Endometrial microvascular endothelial cells (primary cell): ENCODE results near the gene PLIN5. TPM values are rescaled to one million over a fixed set of nuclear protein-coding genes. Genes with fewer than 3 reads are reported as not detected.
"Not testable (repeated sequence)": the region's sequence is repeated elsewhere in the genome, so short reads cannot be mapped to it uniquely, and the experiment has no call there.

Source experiments
- in situ Hi-C: cut with HindIII; loops from 2 replicates; pipeline ENCODE4 v1.10.0; 2017; ENCODE audit warnings: low sequenced_read_pairs, low pct_unique_long_range_greater_than_20kb; ENCODE audit errors: inconsistent ontology term
- total RNA-seq: library from RNA; depleted of rRNA; stranded (reverse); fragments of >200 nt; gene quantifications from one replicate; pipeline ENCODE4 v1.2.3, GENCODE V29; 2015; ENCODE audit errors: inconsistent ontology term

Gene PLIN5
- total RNA-seq, 1 donor from 2014 or later, result not detected

- in situ Hi-C loops, result no loop called here
These were observed 35.4 kb upstream of the PLIN5 start for GRCh38 chr19:4570402-4570801.

GRCh38 chr19:4568886-4569285, 33.9 kb upstream of the PLIN5 start:
- in situ Hi-C loops, result no loop called here

GRCh38 chr19:4567584-4568071, 32.6 kb upstream of the PLIN5 start:
- in situ Hi-C loops, result no loop called here

- in situ Hi-C loops, result no loop called here
These were observed 31.5 kb upstream of the PLIN5 start for GRCh38 chr19:4566402-4567051.

GRCh38 chr19:4563562-4563961, 28.5 kb upstream of the PLIN5 start:
- in situ Hi-C loops, result not testable (repeated sequence)

- in situ Hi-C loops, result not testable (repeated sequence)
These were observed 27.1 kb upstream of the PLIN5 start for GRCh38 chr19:4562085-4562484.

- in situ Hi-C loops, result no loop called here
These were observed 24.5 kb upstream of the PLIN5 start, which contains the start of gene SEMA6B for GRCh38 chr19:4559569-4559968. Gene SEMA6B (minus strand): TSS chr19:4559684. CDS start chr19:4558457, 1,227 bp downstream.

GRCh38 chr19:4557971-4558941, 23.2 kb upstream of the PLIN5 start:
- in situ Hi-C loops, result no loop called here

- in situ Hi-C loops, result no loop called here
These were observed 22.3 kb upstream of the PLIN5 start for GRCh38 chr19:4557144-4557970.

GRCh38 chr19:4556597-4557127, 21.6 kb upstream of the PLIN5 start:
- in situ Hi-C loops, result no loop called here

- in situ Hi-C loops, result no loop called here
These were observed 20.9 kb upstream of the PLIN5 start for GRCh38 chr19:4555657-4556561.

- in situ Hi-C loops, result no loop called here
These were observed 19.7 kb upstream of the PLIN5 start for GRCh38 chr19:4554717-4555116.

GRCh38 chr19:4553775-4554174, 18.8 kb upstream of the PLIN5 start:
- in situ Hi-C loops, result no loop called here

- in situ Hi-C loops, result no loop called here
These were observed 18.2 kb upstream of the PLIN5 start for GRCh38 chr19:4553092-4553695.

GRCh38 chr19:4552525-4552819, 17.4 kb upstream of the PLIN5 start:
- in situ Hi-C loops, result no loop called here

GRCh38 chr19:4550479-4551050, 15.5 kb upstream of the PLIN5 start:
- in situ Hi-C loops, result no loop called here

GRCh38 chr19:4550018-4550417, 15.0 kb upstream of the PLIN5 start:
- in situ Hi-C loops, result no loop called here
